ENCODE results near the gene ALKBH6. TPM values are rescaled to one million over a fixed set of nuclear protein-coding genes. Genes with fewer than 3 reads are reported as not detected.

Gene ALKBH6
- total and polyA plus RNA-seq, 2 of the 13 experiments (the other 11 are each of a cell fraction or from before 2014, with no cell fraction given) = 13.7 to 18.1 TPM

DNA sequence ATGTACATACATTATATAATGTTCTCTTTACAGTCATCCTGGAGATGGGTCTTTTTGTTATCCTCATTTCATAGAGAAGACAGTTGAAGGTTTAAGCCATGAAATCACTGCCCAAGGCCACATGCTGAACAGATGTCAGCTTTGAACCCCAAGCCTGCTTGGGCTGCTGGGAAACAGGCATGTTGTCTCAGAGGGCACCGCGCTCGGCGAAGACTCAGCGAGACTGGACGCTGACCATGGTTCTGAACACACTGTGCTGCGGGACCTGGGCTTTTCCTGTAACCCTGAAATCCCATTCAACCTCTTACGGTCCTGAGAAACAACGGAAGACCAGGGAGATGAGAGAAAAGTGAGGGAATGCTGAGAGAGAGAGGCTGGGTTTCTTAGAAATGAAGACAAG lies 50.5 kb downstream of the ALKBH6 start (continued):
- TF ChIP-seq ZMYM4 (CRISPR knock-in tag; IDR thresholded peaks at IDR 0.05) (peak; percentile 28; the same call in 1 of the 2 replicates), TP53 (CRISPR knock-in tag; conservative IDR thresholded peaks at IDR 0.05) (no peak), ZNF75D (CRISPR knock-in tag; IDR thresholded peaks at IDR 0.05; ENCODE audit: borderline replicate concordance) (no peak), ZBTB40 (IDR thresholded peaks at IDR 0.05) (no peak), ZBTB40 (CRISPR knock-in tag; IDR thresholded peaks at IDR 0.05) (0 out of 2 replicates have a peak, but pooled peaks have one; percentile 31), KDM5B (CRISPR knock-in tag; IDR thresholded peaks at IDR 0.05; ENCODE audit: borderline replicate concordance) (0 out of 2 replicates have a peak, but pooled peaks have one; percentile 37), HNRNPLL (IDR thresholded peaks at IDR 0.05; ENCODE audit: low read depth, low read length, poor library complexity, severe bottlenecking) (no peak), HDAC2 (CRISPR knock-in tag; IDR thresholded peaks at IDR 0.05) (peak; percentile 85), ZNF230 (CRISPR knock-in tag; IDR thresholded peaks at IDR 0.05) (peak; percentile 47; the same call in 1 of the 2 replicates), SP140L (CRISPR knock-in tag; IDR thresholded peaks at IDR 0.05; ENCODE audit: borderline replicate concordance) (no peak), ZBTB7B (CRISPR knock-in tag; IDR thresholded peaks at IDR 0.05) (no peak), NFYB (CRISPR knock-in tag; IDR thresholded peaks at IDR 0.05) (no peak)
- TF ChIP-seq, protein P1, sequence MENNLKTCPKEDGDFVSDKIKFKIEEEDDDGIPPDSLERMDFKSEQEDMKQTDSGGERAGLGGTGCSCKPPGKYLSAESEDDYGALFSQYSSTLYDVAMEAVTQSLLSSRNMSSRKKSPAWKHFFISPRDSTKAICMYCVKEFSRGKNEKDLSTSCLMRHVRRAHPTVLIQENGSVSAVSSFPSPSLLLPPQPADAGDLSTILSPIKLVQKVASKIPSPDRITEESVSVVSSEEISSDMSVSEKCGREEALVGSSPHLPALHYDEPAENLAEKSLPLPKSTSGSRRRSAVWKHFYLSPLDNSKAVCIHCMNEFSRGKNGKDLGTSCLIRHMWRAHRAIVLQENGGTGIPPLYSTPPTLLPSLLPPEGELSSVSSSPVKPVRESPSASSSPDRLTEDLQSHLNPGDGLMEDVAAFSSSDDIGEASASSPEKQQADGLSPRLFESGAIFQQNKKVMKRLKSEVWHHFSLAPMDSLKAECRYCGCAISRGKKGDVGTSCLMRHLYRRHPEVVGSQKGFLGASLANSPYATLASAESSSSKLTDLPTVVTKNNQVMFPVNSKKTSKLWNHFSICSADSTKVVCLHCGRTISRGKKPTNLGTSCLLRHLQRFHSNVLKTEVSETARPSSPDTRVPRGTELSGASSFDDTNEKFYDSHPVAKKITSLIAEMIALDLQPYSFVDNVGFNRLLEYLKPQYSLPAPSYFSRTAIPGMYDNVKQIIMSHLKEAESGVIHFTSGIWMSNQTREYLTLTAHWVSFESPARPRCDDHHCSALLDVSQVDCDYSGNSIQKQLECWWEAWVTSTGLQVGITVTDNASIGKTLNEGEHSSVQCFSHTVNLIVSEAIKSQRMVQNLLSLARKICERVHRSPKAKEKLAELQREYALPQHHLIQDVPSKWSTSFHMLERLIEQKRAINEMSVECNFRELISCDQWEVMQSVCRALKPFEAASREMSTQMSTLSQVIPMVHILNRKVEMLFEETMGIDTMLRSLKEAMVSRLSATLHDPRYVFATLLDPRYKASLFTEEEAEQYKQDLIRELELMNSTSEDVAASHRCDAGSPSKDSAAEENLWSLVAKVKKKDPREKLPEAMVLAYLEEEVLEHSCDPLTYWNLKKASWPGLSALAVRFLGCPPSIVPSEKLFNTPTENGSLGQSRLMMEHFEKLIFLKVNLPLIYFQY (CRISPR knock-in tag; IDR thresholded peaks at IDR 0.05; ENCODE audit: borderline replicate concordance) = 0 out of 2 replicates have a peak, but pooled peaks have one; percentile 74
- TF ChIP-seq, protein P2, sequence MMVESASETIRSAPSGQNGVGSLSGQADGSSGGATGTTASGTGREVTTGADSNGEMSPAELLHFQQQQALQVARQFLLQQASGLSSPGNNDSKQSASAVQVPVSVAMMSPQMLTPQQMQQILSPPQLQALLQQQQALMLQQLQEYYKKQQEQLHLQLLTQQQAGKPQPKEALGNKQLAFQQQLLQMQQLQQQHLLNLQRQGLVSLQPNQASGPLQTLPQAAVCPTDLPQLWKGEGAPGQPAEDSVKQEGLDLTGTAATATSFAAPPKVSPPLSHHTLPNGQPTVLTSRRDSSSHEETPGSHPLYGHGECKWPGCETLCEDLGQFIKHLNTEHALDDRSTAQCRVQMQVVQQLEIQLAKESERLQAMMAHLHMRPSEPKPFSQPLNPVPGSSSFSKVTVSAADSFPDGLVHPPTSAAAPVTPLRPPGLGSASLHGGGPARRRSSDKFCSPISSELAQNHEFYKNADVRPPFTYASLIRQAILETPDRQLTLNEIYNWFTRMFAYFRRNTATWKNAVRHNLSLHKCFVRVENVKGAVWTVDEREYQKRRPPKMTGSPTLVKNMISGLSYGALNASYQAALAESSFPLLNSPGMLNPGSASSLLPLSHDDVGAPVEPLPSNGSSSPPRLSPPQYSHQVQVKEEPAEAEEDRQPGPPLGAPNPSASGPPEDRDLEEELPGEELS (CRISPR knock-in tag; IDR thresholded peaks at IDR 0.05) = peak; percentile 30; the same call in 1 of the 2 replicates

Data from HepG2 (cell line).